A673 (cell line): ENCODE results near the gene WDR31.

Experiments used
- EZH2 ChIP-seq: fragments of 200-600 bp; sonication (generic); IDR thresholded peaks from 2 replicates; pipeline ENCODE4 v1.6.1; 2017; ENCODE audit warnings: borderline replicate concordance, low read depth, mild to moderate bottlenecking, mixed read lengths, antibody characterized with exemption, low read length; ENCODE audit not compliant: poor library complexity, severe bottlenecking
- TF ChIP-seq, protein P1 (sequence below): fragments of 300-800, 200-600 bp; sonication (generic); conservative IDR thresholded peaks from 2 replicates; pipeline ENCODE4 v1.5.1; 2017; ENCODE audit warnings: low read depth, mild to moderate bottlenecking, antibody characterized with exemption, low read length, moderate library complexity, mixed read lengths

- TF ChIP-seq, protein P1, sequence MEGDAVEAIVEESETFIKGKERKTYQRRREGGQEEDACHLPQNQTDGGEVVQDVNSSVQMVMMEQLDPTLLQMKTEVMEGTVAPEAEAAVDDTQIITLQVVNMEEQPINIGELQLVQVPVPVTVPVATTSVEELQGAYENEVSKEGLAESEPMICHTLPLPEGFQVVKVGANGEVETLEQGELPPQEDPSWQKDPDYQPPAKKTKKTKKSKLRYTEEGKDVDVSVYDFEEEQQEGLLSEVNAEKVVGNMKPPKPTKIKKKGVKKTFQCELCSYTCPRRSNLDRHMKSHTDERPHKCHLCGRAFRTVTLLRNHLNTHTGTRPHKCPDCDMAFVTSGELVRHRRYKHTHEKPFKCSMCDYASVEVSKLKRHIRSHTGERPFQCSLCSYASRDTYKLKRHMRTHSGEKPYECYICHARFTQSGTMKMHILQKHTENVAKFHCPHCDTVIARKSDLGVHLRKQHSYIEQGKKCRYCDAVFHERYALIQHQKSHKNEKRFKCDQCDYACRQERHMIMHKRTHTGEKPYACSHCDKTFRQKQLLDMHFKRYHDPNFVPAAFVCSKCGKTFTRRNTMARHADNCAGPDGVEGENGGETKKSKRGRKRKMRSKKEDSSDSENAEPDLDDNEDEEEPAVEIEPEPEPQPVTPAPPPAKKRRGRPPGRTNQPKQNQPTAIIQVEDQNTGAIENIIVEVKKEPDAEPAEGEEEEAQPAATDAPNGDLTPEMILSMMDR = no peak
- TF ChIP-seq EZH2 = no peak
Observed at GRCh38 chr9:113298311-113298710, 41.8 kb downstream of the WDR31 start.
